SJCRH30 (cell line): ENCODE results near the gene PHLPP1. TPM values are rescaled to one million over a fixed set of nuclear protein-coding genes. Genes with fewer than 3 reads are reported as not detected.
"Not testable (repeated sequence)": the region's sequence is repeated elsewhere in the genome, so short reads cannot be mapped to it uniquely, and the experiment has no call there.

Experiments used
- DNase-seq, 2 experiments: peaks; one replicate each; pipeline ENCODE4 v3.0.0-alpha.2; 2015 to 2020
- H3K27ac ChIP-seq: fragments of 250-450 bp; sonication (Bioruptor Pico); 2 replicates; pipeline ENCODE4 v1.5.1; 2020; ENCODE audit warnings: mild to moderate bottlenecking, moderate library complexity
- H3K27me3 ChIP-seq: fragments of 250-450 bp; sonication (Bioruptor Pico); 2 replicates; pipeline ENCODE4 v1.5.1; 2020; ENCODE audit warnings: mild to moderate bottlenecking, moderate library complexity
- H3K36me3 ChIP-seq: fragments of 250-450 bp; sonication (Bioruptor Pico); 2 replicates; pipeline ENCODE4 v1.5.1; 2020; ENCODE audit warnings: mild to moderate bottlenecking, moderate library complexity
- H3K4me1 ChIP-seq: fragments of 250-450 bp; sonication (Bioruptor Pico); 2 replicates; pipeline ENCODE4 v1.5.1; 2020; ENCODE audit warnings: mild to moderate bottlenecking, moderate library complexity
- H3K4me3 ChIP-seq: fragments of 250-450 bp; sonication (Bioruptor Pico); 2 replicates; pipeline ENCODE4 v1.5.1; 2020; ENCODE audit warnings: mild to moderate bottlenecking, moderate library complexity
- H3K9me3 ChIP-seq: fragments of 250-450 bp; sonication (Bioruptor Pico); replicated peaks from 2 replicates; pipeline ENCODE4 v1.5.1; 2020; ENCODE audit warnings: mild to moderate bottlenecking, moderate library complexity
- total RNA-seq: library from RNA; depleted of rRNA; stranded (reverse); fragments of >200 nt; shearing (Covaris generic); gene quantifications from 2 replicates; pipeline ENCODE4 v1.2.3, GENCODE V29; 2014

PHLPP1 gene
- total RNA-seq, 1 experiment from 2014 or later: 10.9 TPM

DNA sequence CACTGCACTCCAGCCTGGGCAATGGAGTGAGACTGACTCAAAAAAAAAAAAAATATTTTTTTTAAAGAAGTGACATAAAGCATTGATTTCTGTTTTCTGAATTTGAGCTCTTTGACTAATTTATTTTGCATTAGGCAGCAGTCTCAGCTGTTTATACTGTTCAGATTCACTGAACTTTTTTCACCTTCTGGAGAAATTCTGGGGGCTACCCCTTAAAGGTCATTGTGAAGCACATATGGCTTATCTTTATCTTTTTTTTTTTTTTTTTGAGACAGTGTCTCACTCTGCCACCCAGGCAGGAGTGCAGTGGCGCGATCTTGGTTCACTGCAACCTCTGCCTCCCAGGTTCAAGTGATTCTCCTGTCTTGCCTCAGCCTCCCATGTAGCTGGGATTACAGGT is 12.9 kb downstream of the PHLPP1 start:
- no peak for DNase-seq
- no peaks in the 10 kb centered on the region for H3K27me3 ChIP-seq
- no peaks in the 10 kb centered on the region for H3K36me3 ChIP-seq
- H3K4me1 ChIP-seq: no peaks in the 10 kb centered on the region
- H3K27ac ChIP-seq: no peak overlapping the region
- H3K9me3 ChIP-seq: no peaks in the 10 kb centered on the region; the same call in 1 of the 2 replicates
- H3K4me3 ChIP-seq: no peak overlapping the region

DNA sequence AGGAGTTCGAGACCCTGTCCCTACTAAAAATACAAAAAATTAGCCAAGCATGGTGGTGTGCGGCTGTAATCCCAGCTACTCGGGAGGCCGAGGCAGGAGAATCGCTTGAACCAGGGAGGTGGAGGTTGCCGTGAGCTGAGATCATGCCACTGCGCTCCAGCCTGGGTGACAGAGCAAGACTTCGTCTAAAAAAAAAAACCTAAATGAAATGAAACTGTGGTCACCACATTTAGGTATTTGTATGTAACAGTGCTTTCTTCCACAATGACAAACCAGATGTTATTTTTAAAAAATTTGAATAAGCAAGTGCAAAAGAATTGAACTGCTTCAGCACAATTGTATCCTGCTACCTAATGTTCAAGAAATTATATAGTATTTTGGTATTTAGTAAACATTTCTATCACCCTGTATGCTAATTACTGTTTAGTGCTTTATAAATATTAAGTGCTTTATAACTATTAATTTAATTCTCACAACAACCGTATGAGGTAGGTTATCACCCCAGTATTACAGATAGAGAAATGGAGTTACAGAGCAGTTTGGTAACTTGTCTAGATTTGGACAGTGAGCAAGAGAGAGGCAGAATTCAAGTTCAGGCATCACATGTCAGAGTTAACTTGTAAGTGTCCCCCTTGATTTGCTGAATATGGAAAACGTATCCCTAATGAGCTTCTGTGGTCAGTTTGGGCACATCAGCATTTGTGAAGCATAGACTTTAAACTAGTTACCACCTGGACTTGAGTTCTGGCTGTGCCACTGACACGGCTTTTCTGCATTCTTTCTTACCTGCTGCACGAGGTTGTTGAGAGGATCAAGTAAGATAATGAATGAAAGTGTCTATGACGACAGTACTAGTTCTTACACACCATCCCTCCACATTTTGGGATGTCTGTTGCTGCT is 14.4 kb downstream of the PHLPP1 start:
- H3K27me3 ChIP-seq: no peaks in the 10 kb centered on the region
- no peaks in the 10 kb centered on the region; the same call in 1 of the 2 replicates for H3K9me3 ChIP-seq
- H3K4me1 ChIP-seq: no peaks in the 10 kb centered on the region
- DNase-seq: no peak
- no peak overlapping the region for H3K4me3 ChIP-seq
- H3K27ac ChIP-seq: no peak overlapping the region
- no peaks in the 10 kb centered on the region for H3K36me3 ChIP-seq

DNA sequence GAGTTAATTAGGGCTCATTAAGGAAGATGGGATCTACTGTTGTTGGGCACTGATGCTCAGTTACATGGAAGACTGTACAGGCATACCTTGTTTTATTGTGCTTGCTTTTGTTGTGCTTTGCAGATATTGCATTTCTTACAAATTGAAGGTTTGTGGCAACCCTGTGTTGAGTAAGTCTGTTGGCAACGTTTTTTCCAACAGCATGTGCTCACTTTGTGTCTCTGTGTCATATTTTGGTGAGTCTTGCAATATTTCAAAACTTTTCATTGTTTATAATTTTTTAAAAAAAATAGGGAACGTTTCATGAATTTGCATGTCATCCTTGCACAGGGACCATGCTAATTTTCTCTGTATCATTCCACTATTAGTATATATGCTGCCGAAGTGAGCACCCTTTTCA is 15.6 kb downstream of the PHLPP1 start:
- Histone ChIP-seq H3K4me1 (no peaks in the 10 kb centered on the region), H3K27ac (no peak overlapping the region), H3K36me3 (no peaks in the 10 kb centered on the region), H3K9me3 (no peaks in the 10 kb centered on the region; the same call in 1 of the 2 replicates), H3K4me3 (no peak overlapping the region), H3K27me3 (no peaks in the 10 kb centered on the region)
- DNase-seq: no peak

DNA sequence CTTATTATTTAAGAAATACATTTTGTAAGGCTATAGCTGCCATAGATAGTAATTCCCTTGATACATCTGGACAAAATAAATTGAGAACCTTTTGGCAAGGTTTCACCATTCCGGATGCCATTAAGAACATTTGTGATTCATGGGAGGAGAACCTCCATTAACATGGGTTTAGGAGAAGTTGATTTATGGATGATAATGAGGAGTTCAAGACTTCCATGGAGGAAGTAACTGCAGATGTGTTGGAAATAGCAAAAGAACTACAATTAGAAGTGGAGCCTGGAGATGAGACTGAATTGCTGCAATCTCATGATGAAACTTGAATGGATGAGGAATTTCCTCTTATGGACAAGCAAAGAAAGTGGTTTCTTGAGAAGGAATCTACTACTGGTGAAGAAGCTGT is 17.3 kb downstream of the PHLPP1 start:
- H3K27ac ChIP-seq: no peak overlapping the region
- no peak for DNase-seq
- no peaks in the 10 kb centered on the region for H3K4me1 ChIP-seq
- no peaks in the 10 kb centered on the region for H3K27me3 ChIP-seq
- H3K4me3 ChIP-seq: no peak overlapping the region
- no peaks in the 10 kb centered on the region for H3K36me3 ChIP-seq
- no peaks in the 10 kb centered on the region; the same call in 1 of the 2 replicates for H3K9me3 ChIP-seq

DNA sequence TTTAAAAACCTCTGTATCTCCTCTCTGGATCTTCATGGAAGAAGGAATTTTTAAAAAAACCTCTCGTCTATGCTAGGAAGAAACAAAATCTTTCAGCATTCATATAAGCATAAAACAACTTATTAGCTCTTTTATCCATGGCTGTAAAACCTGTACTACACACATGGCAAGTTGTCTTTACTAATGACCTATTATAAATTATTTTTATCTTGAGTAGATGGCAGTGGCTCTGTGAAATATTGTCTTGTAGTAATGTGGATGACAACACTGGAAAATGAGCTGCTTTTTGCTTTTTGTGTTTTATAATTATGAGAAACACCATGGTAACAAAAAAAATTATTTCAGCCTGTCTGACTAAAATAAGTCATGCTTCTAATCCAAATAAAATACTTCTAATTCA is 18.9 kb downstream of the PHLPP1 start:
- Histone ChIP-seq H3K36me3 (no peaks in the 10 kb centered on the region), H3K27ac (no peak overlapping the region)

DNA sequence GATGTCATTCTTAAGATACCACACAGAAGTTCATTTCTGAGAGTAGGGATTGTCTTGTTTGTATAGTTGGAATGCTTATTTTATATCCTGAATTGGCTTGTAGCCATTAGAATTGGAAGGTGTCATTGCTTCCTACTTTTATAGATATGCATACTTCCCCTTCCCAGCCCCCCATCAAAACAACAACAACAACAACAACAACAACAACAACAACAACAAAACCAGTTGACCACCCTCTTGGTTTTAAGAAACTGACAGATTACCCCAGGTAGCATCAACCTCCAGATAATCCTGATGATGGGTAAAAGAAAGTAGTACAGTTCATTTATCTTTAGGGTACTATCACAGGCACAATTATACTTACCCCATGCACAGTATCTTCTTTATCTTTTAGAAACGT is 20.0 kb downstream of the PHLPP1 start:
- DNase-seq: no peak
- H3K9me3 ChIP-seq: no peaks in the 10 kb centered on the region; the same call in 1 of the 2 replicates
- no peaks in the 10 kb centered on the region for H3K36me3 ChIP-seq
- H3K27ac ChIP-seq: no peak overlapping the region
- no peaks in the 10 kb centered on the region for H3K4me1 ChIP-seq
- H3K4me3 ChIP-seq: no peak overlapping the region
- H3K27me3 ChIP-seq: no peaks in the 10 kb centered on the region

More for the DNA sequence above, 18.9 kb downstream of the PHLPP1 start:
- no peak for DNase-seq
- H3K9me3 ChIP-seq: no peaks in the 10 kb centered on the region; the same call in 1 of the 2 replicates
- H3K27me3 ChIP-seq: no peaks in the 10 kb centered on the region
- H3K4me1 ChIP-seq: no peaks in the 10 kb centered on the region
- no peak overlapping the region for H3K4me3 ChIP-seq

DNA sequence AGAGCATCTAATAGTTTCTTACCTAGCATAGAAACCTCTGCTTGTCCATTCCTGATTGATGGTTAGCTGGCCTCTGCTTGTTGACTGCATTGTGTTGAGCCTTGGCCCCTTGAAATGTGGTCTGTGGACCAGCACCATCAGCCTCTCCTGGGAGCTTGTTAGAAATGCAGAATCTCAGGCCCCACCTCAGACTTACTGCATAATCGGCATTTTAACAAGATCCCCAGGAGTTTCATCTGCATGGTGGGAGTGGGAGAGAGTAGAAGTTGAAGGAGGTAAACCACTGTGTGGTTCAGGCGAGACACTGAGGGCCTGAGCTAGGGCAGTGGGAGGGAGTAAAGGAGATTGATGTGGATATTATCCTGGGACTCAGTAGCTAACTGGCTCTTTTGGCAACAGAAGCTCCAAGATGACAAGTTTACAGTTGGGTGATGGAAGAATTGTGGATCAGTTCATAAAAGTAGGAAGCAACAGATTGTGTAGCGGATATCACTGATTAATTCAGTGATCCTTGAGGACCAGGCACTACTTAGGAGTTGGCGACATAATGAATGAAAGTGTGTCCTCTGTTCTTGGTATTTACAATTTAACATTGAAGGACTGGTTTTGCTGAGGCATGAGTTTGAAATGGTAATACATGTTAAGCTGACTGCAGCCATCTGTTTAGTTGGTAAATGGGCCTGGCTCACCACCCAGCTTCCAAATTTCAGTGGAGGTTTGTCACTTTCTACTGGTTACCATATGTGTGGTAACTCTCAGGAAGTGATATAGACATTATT is 20.9 kb downstream of the PHLPP1 start:
- Histone ChIP-seq H3K4me1 (no peaks in the 10 kb centered on the region), H3K36me3 (no peaks in the 10 kb centered on the region), H3K27ac (no peak overlapping the region), H3K9me3 (no peaks in the 10 kb centered on the region; the same call in 1 of the 2 replicates), H3K27me3 (no peaks in the 10 kb centered on the region), H3K4me3 (no peak overlapping the region)
- no peak for DNase-seq

DNA sequence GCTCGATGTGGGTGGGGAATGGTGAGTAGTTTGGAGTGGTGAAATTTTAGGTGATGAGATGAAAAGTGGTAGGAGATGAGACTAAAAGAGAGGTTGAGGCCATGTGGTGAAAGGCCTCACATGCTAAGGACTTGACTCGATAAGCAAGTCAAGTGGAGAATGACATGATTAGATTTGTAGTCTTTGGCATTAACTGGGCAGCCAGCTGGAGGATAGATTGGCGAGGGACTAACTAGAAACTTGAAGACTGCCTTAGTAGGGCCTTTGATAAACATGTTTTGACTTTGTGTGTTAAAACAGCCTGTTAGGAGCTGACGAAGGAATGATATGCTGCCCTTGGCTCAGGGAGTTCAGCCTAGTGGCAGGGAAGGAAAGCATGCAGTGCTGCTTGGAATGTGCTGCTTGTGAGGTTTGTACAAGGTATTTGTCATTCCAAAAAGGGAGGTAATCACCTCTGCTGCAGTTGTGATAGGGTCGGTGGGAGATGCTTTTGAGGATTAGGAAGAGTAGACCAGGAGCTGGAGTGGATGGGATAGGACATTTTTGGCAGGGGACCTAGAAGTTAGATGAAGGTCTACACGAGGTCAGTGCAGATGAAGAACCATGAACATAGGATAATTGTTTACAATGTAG is 22.0 kb downstream of the PHLPP1 start:
- no peak overlapping the region for H3K4me3 ChIP-seq
- no peaks in the 10 kb centered on the region for H3K27me3 ChIP-seq
- H3K36me3 ChIP-seq: no peaks in the 10 kb centered on the region
- no peaks in the 10 kb centered on the region for H3K4me1 ChIP-seq
- H3K27ac ChIP-seq: no peak overlapping the region
- no peaks in the 10 kb centered on the region; the same call in 1 of the 2 replicates for H3K9me3 ChIP-seq
- no peak for DNase-seq

DNA sequence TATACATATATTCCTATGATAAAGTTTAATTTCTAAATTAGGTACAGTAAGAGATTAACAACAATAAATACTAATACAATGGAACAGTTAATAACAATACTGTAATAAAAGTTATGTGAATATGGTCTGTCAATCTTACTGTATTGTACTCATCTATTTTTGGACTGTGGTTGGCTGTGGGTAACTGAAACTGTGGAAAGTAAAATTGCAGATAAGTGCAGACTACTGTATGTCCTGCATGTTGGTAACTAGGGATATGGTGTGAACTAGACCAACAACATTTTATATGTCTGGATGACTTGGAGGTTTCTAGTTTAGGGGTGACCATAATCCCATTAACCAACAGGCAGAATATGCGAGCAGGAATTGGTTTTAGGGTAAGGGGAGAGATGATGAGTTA is 23.3 kb downstream of the PHLPP1 start:
- no peaks in the 10 kb centered on the region for H3K9me3 ChIP-seq
- no peak for DNase-seq

DNA sequence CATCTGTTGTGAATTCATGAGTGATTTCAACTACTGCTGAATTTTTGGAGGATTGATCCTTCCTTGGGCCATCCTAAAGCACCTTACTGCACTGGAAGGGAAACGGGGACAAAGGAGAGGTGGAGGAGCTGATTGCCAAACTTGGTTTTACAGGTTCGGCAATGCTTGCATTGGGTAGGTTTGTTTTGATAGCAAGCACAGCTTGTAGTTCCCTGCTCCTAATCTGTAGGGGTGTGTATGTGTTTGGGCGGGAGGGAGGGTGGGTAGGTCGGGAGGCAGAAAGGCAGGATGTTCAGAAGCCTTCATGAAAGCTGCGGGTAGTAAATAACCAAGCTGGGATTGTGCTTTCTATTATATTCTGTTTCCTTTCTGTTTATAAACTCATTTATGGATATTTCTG is 24.6 kb downstream of the PHLPP1 start:
- H3K4me3 ChIP-seq: no peak overlapping the region
- no peaks in the 10 kb centered on the region for H3K4me1 ChIP-seq
- no peak for DNase-seq
- H3K27me3 ChIP-seq: no peaks in the 10 kb centered on the region
- H3K27ac ChIP-seq: no peak overlapping the region
- no peaks in the 10 kb centered on the region for H3K36me3 ChIP-seq
- H3K9me3 ChIP-seq: no peaks in the 10 kb centered on the region

More for the DNA sequence above, 23.3 kb downstream of the PHLPP1 start:
- H3K27me3 ChIP-seq: no peaks in the 10 kb centered on the region
- no peaks in the 10 kb centered on the region for H3K36me3 ChIP-seq
- no peak overlapping the region for H3K4me3 ChIP-seq
- H3K4me1 ChIP-seq: no peaks in the 10 kb centered on the region
- H3K27ac ChIP-seq: no peak overlapping the region

DNA sequence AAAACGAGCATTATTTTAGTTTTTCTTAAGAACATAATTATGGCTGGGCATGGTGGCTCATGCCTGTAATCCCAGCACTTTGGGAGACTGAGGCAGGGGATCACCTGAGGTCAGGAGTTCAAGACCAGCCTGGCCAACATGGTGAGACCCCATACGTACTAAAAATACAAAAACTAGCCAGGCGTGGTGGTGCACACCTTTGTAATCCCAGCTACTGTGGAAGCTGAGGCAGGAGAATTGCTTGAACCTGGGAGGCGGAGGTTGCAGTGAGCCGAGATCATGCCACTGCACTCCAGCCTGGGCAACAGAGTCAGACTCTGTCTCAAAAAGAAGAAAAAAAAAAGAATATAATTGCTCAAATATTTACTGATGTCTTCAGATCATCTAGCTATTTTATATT is 25.3 kb downstream of the PHLPP1 start:
- H3K36me3 ChIP-seq, H3K4me1 ChIP-seq, H3K27ac ChIP-seq, DNase-seq, H3K4me3 ChIP-seq, H3K27me3 ChIP-seq, H3K9me3 ChIP-seq: not testable (repeated sequence)

DNA sequence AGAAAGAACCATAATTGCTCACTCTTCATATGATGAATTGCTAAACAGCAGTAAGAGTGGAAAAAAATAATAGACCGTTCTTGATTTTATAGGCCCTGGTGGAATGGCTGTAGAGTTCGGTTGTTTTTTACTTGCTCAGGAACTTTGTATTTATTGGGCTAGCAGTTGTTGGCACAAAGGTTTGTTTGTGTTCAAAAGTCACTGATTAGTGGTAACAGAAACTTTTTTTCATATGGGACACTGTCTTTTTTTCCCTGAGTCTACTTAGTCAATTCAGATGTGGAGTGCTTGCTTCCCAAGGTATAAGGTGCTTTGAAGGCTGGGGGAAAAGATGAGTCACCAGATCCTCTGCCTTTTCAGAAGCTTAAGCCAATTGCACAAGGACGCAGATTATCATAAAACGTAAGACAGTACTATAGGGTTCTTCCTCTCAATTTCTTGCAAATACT is 25.8 kb downstream of the PHLPP1 start:
- no peaks in the 10 kb centered on the region for H3K27me3 ChIP-seq
- no peak overlapping the region for H3K27ac ChIP-seq
- H3K36me3 ChIP-seq: no peaks in the 10 kb centered on the region
- H3K9me3 ChIP-seq: no peaks in the 10 kb centered on the region
- no peak overlapping the region for H3K4me3 ChIP-seq
- no peaks in the 10 kb centered on the region for H3K4me1 ChIP-seq
- DNase-seq: no peak

DNA sequence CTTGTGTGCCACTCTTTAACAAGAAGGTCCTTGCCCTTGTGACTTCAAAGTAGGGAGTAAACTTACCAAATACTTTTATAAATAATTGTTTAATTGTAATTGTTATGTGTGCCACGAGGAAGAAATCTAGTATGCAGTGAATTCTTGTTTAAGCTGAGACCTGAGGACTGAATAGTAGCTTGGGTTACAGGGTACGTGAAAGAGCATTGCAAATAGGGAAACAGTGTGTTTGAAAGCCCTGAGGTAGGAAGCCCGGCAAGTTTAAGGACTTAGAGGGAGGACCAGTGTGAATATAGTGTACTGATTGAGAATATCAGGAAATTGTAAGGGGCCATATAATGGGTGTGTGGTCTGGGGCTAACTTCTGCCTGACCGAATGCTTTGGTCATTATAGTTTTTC is 26.2 kb downstream of the PHLPP1 start:
- Histone ChIP-seq H3K27ac (no peak overlapping the region), H3K36me3 (no peaks in the 10 kb centered on the region), H3K9me3 (no peaks in the 10 kb centered on the region), H3K27me3 (no peaks in the 10 kb centered on the region), H3K4me1 (no peaks in the 10 kb centered on the region), H3K4me3 (no peak overlapping the region)
- no peak for DNase-seq

DNA sequence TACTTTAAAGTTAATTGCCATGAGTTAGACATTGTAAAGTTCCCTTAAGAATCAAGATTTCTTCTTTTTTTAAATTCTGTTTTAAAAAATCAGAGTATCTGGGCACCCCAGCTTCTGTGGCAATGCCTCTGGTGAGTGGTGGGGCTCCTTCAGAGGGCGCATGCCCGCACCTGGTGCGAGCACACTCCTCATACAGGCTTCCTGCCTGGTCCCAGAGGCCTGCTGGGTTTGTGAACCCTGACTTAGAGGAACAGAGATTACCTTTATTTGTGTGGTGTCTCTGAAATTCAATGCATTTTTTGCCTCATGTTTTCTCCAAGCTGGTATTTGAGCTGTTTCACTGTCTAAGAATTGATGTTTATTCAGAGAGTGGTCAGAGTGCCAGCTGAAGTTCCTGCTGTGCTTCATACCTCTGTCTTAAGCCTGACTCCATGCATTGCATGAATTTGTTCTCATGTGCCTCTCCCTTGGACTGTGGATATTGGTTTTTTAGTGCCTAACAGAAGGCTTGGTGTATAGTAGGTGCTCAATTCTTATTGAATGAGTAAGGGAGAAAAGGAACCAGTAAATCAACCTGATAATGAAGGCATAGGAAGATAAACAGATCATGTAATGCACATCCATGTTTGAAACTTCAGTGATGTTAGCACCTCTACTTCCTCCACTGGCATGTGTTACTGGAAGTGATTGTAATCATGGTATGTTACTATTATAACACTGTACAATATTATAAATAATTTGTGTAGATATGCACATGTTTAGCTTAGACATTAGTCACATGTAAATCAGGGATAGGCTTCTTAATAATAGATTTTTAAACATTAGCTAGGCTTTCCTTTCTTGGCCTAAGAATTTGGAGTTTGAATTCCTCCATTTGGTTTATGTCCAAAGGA is 29.0 kb downstream of the PHLPP1 start:
- no peaks in the 10 kb centered on the region for H3K9me3 ChIP-seq
- H3K4me1 ChIP-seq: no peaks in the 10 kb centered on the region
- no peak overlapping the region for H3K4me3 ChIP-seq
- no peak overlapping the region for H3K27ac ChIP-seq
- DNase-seq: no peak
- no peaks in the 10 kb centered on the region for H3K36me3 ChIP-seq
- H3K27me3 ChIP-seq: no peaks in the 10 kb centered on the region
